ENCODE measurements around the gene SLC25A42. TPM values are rescaled to one million over a fixed set of nuclear protein-coding genes. Genes with fewer than 3 reads are reported as not detected.

The SLC25A42 gene
- total and polyA plus RNA-seq, 2 of the 13 experiments (the other 11 are each of a cell fraction or from before 2014, with no cell fraction given) = 12.8 to 18.3 TPM

- TF ChIP-seq ZNF142 (CRISPR knock-in tag; IDR thresholded peaks at IDR 0.05) (peak; percentile 75), ZBTB4 (CRISPR knock-in tag; IDR thresholded peaks at IDR 0.05; ENCODE audit: borderline replicate concordance) (no peak), ARID5B (CRISPR knock-in tag; IDR thresholded peaks at IDR 0.05) (peak; percentile 50; the same call in 1 of the 2 replicates), ZBTB8A (CRISPR knock-in tag; IDR thresholded peaks at IDR 0.05; ENCODE audit: borderline replicate concordance, low read depth) (no peak), RFX5 (IDR thresholded peaks at IDR 0.05; ENCODE audit: low read depth, low read length) (no peak), BORCS8-MEF2B (CRISPR knock-in tag; IDR thresholded peaks at IDR 0.05) (peak; percentile 83; the same call in 1 of the 2 replicates), NFATC3 (CRISPR knock-in tag; IDR thresholded peaks at IDR 0.05) (peak; percentile 99), NFYB (CRISPR knock-in tag; IDR thresholded peaks at IDR 0.05) (peak; percentile 20; the same call in 1 of the 2 replicates), TBX3 (IDR thresholded peaks at IDR 0.05; ENCODE audit: borderline replicate concordance) (0 out of 2 replicates have a peak, but pooled peaks have one; percentile 16), ZNF572 (CRISPR knock-in tag; IDR thresholded peaks at IDR 0.05) (no peak), ZNF768 (CRISPR knock-in tag; IDR thresholded peaks at IDR 0.05) (peak; percentile 68), ZNF430 (CRISPR knock-in tag; IDR thresholded peaks at IDR 0.05) (peak; percentile 94), EED (CRISPR knock-in tag; IDR thresholded peaks at IDR 0.05) (peak; percentile 78), AKAP8 (CRISPR knock-in tag; IDR thresholded peaks at IDR 0.05) (no peak; the same call in 1 of the 2 replicates), POLR2G (IDR thresholded peaks at IDR 0.05; ENCODE audit: low read depth, low read length) (peak; percentile 72), ZNF317 (CRISPR knock-in tag; IDR thresholded peaks at IDR 0.05) (peak; percentile 82), KDM6A (CRISPR knock-in tag; IDR thresholded peaks at IDR 0.05; ENCODE audit: low read depth) (no peak)
Observed at GRCh38 chr19:19033426-19034203, 30.2 kb upstream of the SLC25A42 start, which contains the start of the genes ARMC6 and SUGP2 (continued).

Data from HepG2 (cell line).